Fibroblast of lung (primary cell): ENCODE results near the gene HBP1. TPM values are rescaled to one million over a fixed set of nuclear protein-coding genes. Genes with fewer than 3 reads are reported as not detected.

ENCODE experiments used
- DNase-seq, 2 donors: peaks; one replicate each; pipeline versions ENCODE4 v3.0.0 to v3.0.0-alpha.2; 2010; ENCODE audit warnings: low read depth in 2 of 2
- H2AFZ ChIP-seq: 2 replicates; pipeline ENCODE4 v1.5.1; 2012; ENCODE audit warnings: low read length, control low read depth, inconsistent platforms
- H3K27ac ChIP-seq: 2 replicates; pipeline ENCODE4 v1.5.1; 2011; ENCODE audit warnings: low read length, control low read depth; ENCODE audit not compliant: insufficient read depth
- H3K27me3 ChIP-seq: 2 replicates; pipeline ENCODE4 v1.5.1; 2011; ENCODE audit warnings: mild to moderate bottlenecking, low read length; ENCODE audit not compliant: control insufficient read depth, insufficient read depth
- H3K36me3 ChIP-seq: 2 replicates; pipeline ENCODE4 v1.5.1; 2011; ENCODE audit warnings: low read length; ENCODE audit not compliant: control insufficient read depth, insufficient read depth
- H3K4me1 ChIP-seq: 2 replicates; pipeline ENCODE4 v1.5.1; 2011; ENCODE audit warnings: low read length; ENCODE audit not compliant: control insufficient read depth, insufficient read depth; ENCODE audit errors: extremely low read depth
- H3K4me2 ChIP-seq: 2 replicates; pipeline ENCODE4 v1.5.1; 2011; ENCODE audit warnings: low read length, control low read depth; ENCODE audit not compliant: insufficient read depth; ENCODE audit errors: extremely low read depth
- H3K4me3 ChIP-seq, 4 experiments: fragments of 200-600 bp in 1 of 4; sonication (generic) in 1 of 4; replicated peaks in 1 of 4; 2 replicates each; pipeline ENCODE4 v1.5.1; 2011 to 2016; ENCODE audit warnings: low read length in 4 of 4, low read depth in 3 of 4, mild to moderate bottlenecking in 3 of 4, control low read depth in 2 of 4, inconsistent platforms in 1 of 4, mixed read lengths in 1 of 4; ENCODE audit not compliant: insufficient read depth in 1 of 4; ENCODE audit errors: control extremely low read depth in 1 of 4
- H3K79me2 ChIP-seq: 2 replicates; pipeline ENCODE4 v1.5.1; 2012; ENCODE audit warnings: mild to moderate bottlenecking, low read length, inconsistent platforms; ENCODE audit not compliant: control insufficient read depth, insufficient read depth
- H3K9ac ChIP-seq: 2 replicates; pipeline ENCODE4 v1.5.1; 2011; ENCODE audit warnings: mild to moderate bottlenecking, low read length, control low read depth; ENCODE audit not compliant: insufficient read depth
- H3K9me3 ChIP-seq: 2 replicates; pipeline ENCODE4 v1.5.1; 2012; ENCODE audit warnings: low read depth, low read length; ENCODE audit not compliant: control insufficient read depth, insufficient read depth
- H4K20me1 ChIP-seq: 2 replicates; pipeline ENCODE4 v1.5.1; 2011; ENCODE audit warnings: low read length; ENCODE audit not compliant: control insufficient read depth, insufficient read depth; ENCODE audit errors: extremely low read depth
- EZH2 ChIP-seq: IDR thresholded peaks from 2 replicates; pipeline ENCODE4 v1.5.1; 2012; ENCODE audit warnings: low read length, control low read depth, mild to moderate bottlenecking; ENCODE audit errors: missing control alignments
- polyA plus RNA-seq, 2 donors: library from polyadenylated mRNA; depleted of rRNA in 1 of 2; stranded (reverse) in 1 of 2; unstranded in 1 of 2; fragments of >200 nt; gene quantifications; 2 replicates each; pipeline ENCODE4 v1.2.1, GENCODE V29; 2011 to 2012; ENCODE audit warnings: missing spikeins in 1 of 2
- total RNA-seq: library from RNA; depleted of rRNA; stranded (reverse); fragments of >200 nt; gene quantifications from 2 replicates; pipeline ENCODE4 v1.2.1, GENCODE V29; 2014
- TF ChIP-seq, protein P1 (sequence below), 2 donors: IDR thresholded peaks in 1 of 2; conservative IDR thresholded peaks in 1 of 2; 1 replicate in 1 of 2; 2 replicates in 1 of 2; pipeline ENCODE4 v1.5.1; 2011 to 2012; ENCODE audit warnings: low read length in 2 of 2, control low read depth in 1 of 2, inconsistent platforms in 1 of 2, low read depth in 1 of 2, mild to moderate bottlenecking in 1 of 2

The HBP1 gene
- total and polyA plus RNA-seq, 2 donors (not counting 1 experiment from before 2014, with no cell fraction given) = 72.9 to 122 TPM

DNA sequence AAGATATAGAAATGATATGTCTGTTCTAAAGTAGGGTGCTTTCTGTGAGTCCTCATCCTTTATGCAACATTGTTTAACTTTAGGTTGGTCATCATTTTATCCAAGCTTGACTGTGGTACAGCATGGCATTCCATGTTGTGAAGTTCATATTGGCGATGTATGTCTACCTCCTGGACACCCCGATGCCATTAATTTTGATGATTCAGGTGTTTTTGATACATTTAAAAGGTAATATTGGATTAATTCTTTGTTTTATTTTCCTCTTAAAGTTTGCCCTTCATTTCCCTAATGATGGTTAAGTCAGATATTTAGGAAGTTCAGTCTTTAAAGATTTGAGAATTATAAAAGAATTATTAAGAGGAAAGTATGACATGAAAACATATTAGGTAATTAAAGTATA, 21.3 kb downstream of the HBP1 start:
- H3K9me3 ChIP-seq = no peaks in the 10 kb centered on the region
- H3K79me2 ChIP-seq = no peaks in the 10 kb centered on the region
- H4K20me1 ChIP-seq = peaks cover 2% of the 10 kb centered on the region
- H3K27ac ChIP-seq = no peak overlapping the region
- H3K36me3 ChIP-seq = peaks cover 3% of the 10 kb centered on the region
- no peak overlapping the region for H3K9ac ChIP-seq
- no peaks in the 10 kb centered on the region for H3K27me3 ChIP-seq
- no peak overlapping the region for H3K4me3 ChIP-seq
- DNase-seq = no peak
- H3K4me1 ChIP-seq = no peaks in the 10 kb centered on the region
- no peak overlapping the region for H3K4me2 ChIP-seq
- no peak for TF ChIP-seq EZH2
- TF ChIP-seq, protein P1, sequence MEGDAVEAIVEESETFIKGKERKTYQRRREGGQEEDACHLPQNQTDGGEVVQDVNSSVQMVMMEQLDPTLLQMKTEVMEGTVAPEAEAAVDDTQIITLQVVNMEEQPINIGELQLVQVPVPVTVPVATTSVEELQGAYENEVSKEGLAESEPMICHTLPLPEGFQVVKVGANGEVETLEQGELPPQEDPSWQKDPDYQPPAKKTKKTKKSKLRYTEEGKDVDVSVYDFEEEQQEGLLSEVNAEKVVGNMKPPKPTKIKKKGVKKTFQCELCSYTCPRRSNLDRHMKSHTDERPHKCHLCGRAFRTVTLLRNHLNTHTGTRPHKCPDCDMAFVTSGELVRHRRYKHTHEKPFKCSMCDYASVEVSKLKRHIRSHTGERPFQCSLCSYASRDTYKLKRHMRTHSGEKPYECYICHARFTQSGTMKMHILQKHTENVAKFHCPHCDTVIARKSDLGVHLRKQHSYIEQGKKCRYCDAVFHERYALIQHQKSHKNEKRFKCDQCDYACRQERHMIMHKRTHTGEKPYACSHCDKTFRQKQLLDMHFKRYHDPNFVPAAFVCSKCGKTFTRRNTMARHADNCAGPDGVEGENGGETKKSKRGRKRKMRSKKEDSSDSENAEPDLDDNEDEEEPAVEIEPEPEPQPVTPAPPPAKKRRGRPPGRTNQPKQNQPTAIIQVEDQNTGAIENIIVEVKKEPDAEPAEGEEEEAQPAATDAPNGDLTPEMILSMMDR (conservative IDR thresholded peaks at IDR 0.05 in 1 of 2, IDR thresholded peaks at IDR 0.05 in 1 of 2; ENCODE audit: low read depth in 1 of 2, low read length in 2 of 2) = no peak
- no peak overlapping the region for H2AFZ ChIP-seq

DNA sequence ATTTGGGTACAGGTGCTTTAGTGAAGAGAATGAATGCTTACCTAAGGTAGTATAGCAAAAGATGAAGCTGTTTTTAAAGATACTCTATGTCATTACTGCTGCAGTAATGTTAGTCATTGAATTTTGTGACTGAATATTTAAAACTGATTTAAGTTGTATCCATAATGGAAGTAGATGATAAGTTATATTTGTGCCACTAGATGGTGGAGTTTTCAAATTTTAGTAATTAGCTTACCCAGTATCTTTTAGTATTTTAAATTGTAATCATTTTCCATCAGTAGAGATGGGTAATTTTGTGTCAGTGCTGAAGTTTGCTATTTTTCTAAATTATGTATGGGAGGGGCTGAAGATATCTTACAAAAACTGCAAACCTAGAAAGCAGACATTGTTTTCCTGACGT, 25.2 kb downstream of the HBP1 start:
- H3K4me1 ChIP-seq = no peaks in the 10 kb centered on the region

DNA sequence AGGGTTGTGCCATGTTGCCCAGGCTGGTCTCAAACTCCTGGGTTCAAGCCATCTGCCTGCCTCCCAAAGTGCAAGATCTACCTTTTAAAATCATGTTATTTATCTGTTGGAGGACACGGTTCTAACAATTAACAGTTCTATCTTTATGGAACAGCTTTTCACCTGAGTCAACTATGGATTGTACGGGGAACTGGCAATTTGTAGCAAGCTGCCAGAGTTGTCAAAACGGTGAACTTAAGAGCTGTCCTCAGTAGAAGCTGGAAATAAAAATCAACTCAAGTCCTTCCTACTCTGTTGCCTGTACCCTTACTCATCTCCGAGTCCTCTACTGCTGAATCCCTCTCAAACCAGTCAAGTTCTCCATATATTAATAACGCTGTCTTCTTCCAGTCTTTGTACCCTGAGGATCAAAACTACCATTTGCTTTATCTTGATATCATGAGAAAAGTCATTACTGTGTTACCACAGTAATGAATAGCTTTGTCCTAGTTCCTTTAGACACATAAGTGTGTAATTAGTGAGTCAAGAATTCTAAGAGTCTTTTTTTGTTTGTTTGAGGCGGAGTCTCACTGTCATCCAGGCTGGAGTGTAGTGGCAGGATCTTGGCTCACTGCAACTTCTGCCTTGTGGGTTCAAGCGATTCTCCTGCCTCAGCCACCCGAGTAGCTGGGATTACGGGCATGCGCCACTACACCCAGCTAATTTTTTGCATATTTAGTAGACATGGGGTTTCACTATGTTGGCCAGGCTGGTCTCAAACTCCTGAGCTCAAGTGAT, 28.2 kb downstream of the HBP1 start:
- TF ChIP-seq EZH2 = no peak
- TF ChIP-seq, protein P1 (conservative IDR thresholded peaks at IDR 0.05 in 1 of 2, IDR thresholded peaks at IDR 0.05 in 1 of 2; ENCODE audit: low read depth in 1 of 2, low read length in 2 of 2) = no peak
- Histone ChIP-seq H3K36me3 (peaks cover 2% of the 10 kb centered on the region), H4K20me1 (no peaks in the 10 kb centered on the region), H3K4me3 (no peak overlapping the region), H3K79me2 (no peaks in the 10 kb centered on the region), H2AFZ (no peak overlapping the region), H3K9me3 (no peaks in the 10 kb centered on the region), H3K27ac (no peak overlapping the region), H3K27me3 (no peaks in the 10 kb centered on the region), H3K4me1 (no peaks in the 10 kb centered on the region), H3K4me2 (no peak overlapping the region), H3K9ac (no peak overlapping the region)
- DNase-seq = no peak

More for the DNA sequence above, 25.2 kb downstream of the HBP1 start:
- no peaks in the 10 kb centered on the region for H3K27me3 ChIP-seq
- H2AFZ ChIP-seq = no peak overlapping the region
- no peak overlapping the region for H3K27ac ChIP-seq
- no peaks in the 10 kb centered on the region for H3K36me3 ChIP-seq
- no peaks in the 10 kb centered on the region for H4K20me1 ChIP-seq
- no peak overlapping the region for H3K4me3 ChIP-seq
- TF ChIP-seq, protein P1 (conservative IDR thresholded peaks at IDR 0.05 in 1 of 2, IDR thresholded peaks at IDR 0.05 in 1 of 2; ENCODE audit: low read depth in 1 of 2, low read length in 2 of 2) = no peak
- no peak for TF ChIP-seq EZH2
- no peak overlapping the region for H3K9ac ChIP-seq
- no peak overlapping the region for H3K4me2 ChIP-seq
- no peaks in the 10 kb centered on the region for H3K79me2 ChIP-seq
- no peaks in the 10 kb centered on the region for H3K9me3 ChIP-seq
- DNase-seq = no peak
